Liver (tissue), 9 donors: Measurements from ENCODE around the gene PRM2. TPM values are rescaled to one million over a fixed set of nuclear protein-coding genes. Genes with fewer than 3 reads are reported as not detected.

Experiments
- DNase-seq: peaks from one replicate; pipeline ENCODE4 v3.0.0-alpha.2; 2017; ENCODE audit warnings: low spot score
- H3K27ac ChIP-seq, 2 donors: one replicate each; pipeline ENCODE4 v1.7.0; 2013; ENCODE audit warnings: inconsistent platforms in 2 of 2, low read length in 2 of 2, control low read depth in 1 of 2, low read depth in 1 of 2, mild to moderate bottlenecking in 1 of 2
- H3K27me3 ChIP-seq, 4 donors: one replicate each; pipeline versions ENCODE4 v1.6.1 to v1.7.0; 2013; ENCODE audit warnings: low read length in 3 of 4, inconsistent platforms in 1 of 4, mild to moderate bottlenecking in 1 of 4, moderate library complexity in 1 of 4; ENCODE audit not compliant: control insufficient read depth in 4 of 4, insufficient read depth in 4 of 4
- H3K36me3 ChIP-seq, 4 donors: one replicate each; pipeline versions ENCODE4 v1.6.1 to v1.7.0; 2013; ENCODE audit warnings: low read length in 3 of 4, mild to moderate bottlenecking in 3 of 4, low read depth in 1 of 4, moderate library complexity in 1 of 4; ENCODE audit not compliant: control insufficient read depth in 4 of 4, insufficient read depth in 3 of 4
- H3K4me1 ChIP-seq, 4 donors: one replicate each; pipeline versions ENCODE4 v1.6.1 to v1.7.0; 2013; ENCODE audit warnings: low read length in 3 of 4, mild to moderate bottlenecking in 3 of 4, moderate library complexity in 1 of 4; ENCODE audit not compliant: control insufficient read depth in 4 of 4, insufficient read depth in 4 of 4
- H3K4me3 ChIP-seq, 3 donors: one replicate each; pipeline versions ENCODE4 v1.6.1 to v1.7.0; 2013; ENCODE audit warnings: low read length in 3 of 3, control low read depth in 1 of 3, low read depth in 1 of 3, mild to moderate bottlenecking in 1 of 3
- H3K9ac ChIP-seq, 2 donors: one replicate each; pipeline ENCODE4 v1.7.0; 2013; ENCODE audit warnings: low read length in 2 of 2, mild to moderate bottlenecking in 2 of 2, moderate library complexity in 2 of 2, control low read depth in 1 of 2, low read depth in 1 of 2
- H3K9me3 ChIP-seq, 4 donors: one replicate each; pipeline versions ENCODE4 v1.6.1 to v1.7.0; 2013; ENCODE audit warnings: low read length in 3 of 4; ENCODE audit not compliant: control insufficient read depth in 4 of 4
- ATF3 ChIP-seq: IDR thresholded peaks from 2 replicates; pipeline ENCODE4 v1.6.1; 2016; ENCODE audit warnings: antibody characterized with exemption
- FOXA2 ChIP-seq: IDR thresholded peaks from 2 replicates; pipeline ENCODE4 v1.6.1; 2016; ENCODE audit warnings: antibody characterized with exemption
- HNF4A ChIP-seq, 2 donors: conservative IDR thresholded peaks; 2 replicates each; pipeline ENCODE4 v1.6.1; 2016; ENCODE audit warnings: antibody characterized with exemption in 2 of 2, mild to moderate bottlenecking in 2 of 2
- NR2F2 ChIP-seq: IDR thresholded peaks from 2 replicates; pipeline ENCODE4 v1.6.1; 2016; ENCODE audit warnings: antibody characterized with exemption
- TAF1 ChIP-seq: conservative IDR thresholded peaks from 2 replicates; pipeline ENCODE4 v1.6.1; 2016; ENCODE audit warnings: antibody characterized with exemption, mild to moderate bottlenecking
- WGBS: extraction: QIAGEN DNeasy Blood & Tissue Kit; methylation state at CpG from one replicate; pipeline ENCODE4 v1.1.7; 2013; 5-methylcytosine and 5-hydroxymethylcytosine counted together
- polyA plus RNA-seq, 2 donors: library from polyadenylated mRNA; stranded (reverse) in 1 of 2; unstranded in 1 of 2; fragments of 200-250 nt in 1 of 2; fragments of >200 nt in 1 of 2; fragmentation: Nextera tagmentation in 1 of 2; extraction: Ambion mirVana in 1 of 2; gene quantifications; one replicate each; pipeline versions ENCODE4 v1.2.1 to v1.2.3, GENCODE V29; 2013 to 2015
- total RNA-seq, 2 donors: library from RNA; depleted of rRNA; stranded (reverse); fragments of >200 nt; gene quantifications; one replicate each; pipeline ENCODE4 v1.2.3, GENCODE V29; 2014
- TF ChIP-seq, protein P1 (sequence below): IDR thresholded peaks from 2 replicates; pipeline ENCODE4 v1.6.1; 2016; ENCODE audit warnings: antibody characterized with exemption, mild to moderate bottlenecking
- TF ChIP-seq, protein P2 (sequence below): fragments of 150-350 bp; IDR thresholded peaks from 2 replicates; pipeline ENCODE4 v1.5.1; 2017; ENCODE audit warnings: improper control_type of control experiment, low read depth, low read length; ENCODE audit not compliant: missing input control
- TF ChIP-seq, protein P3 (sequence below): IDR thresholded peaks from 2 replicates; pipeline ENCODE4 v1.6.1; 2016; ENCODE audit warnings: antibody characterized with exemption
- donor health status: healthy.
- donor health status: healthy.
- donor health status: healthy.
- donor health status: healthy.
- donor health status: healthy.

Gene PRM2
- total and polyA plus RNA-seq, 4 donors = not detected

DNA sequence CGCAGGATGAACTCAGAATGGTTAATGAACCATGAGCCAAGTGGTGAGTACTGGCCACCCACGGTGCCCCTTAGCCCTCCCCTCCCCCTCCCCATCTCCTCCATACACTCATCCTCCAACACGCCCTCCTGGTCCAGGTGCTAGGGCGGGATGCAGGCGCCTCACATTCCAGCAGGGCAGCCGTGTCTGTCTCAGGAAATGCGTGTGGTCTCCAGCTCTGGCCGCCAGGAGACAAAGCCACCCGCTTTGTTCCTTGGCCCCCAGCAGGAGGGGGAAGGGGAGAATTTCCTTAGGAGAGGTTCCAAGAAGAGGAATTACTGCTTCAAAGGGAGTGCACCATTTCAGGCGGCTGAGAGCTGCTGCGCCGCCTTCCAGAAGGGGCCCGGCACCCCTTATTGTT, 39.2 kb upstream of the PRM2 start (continued):
- TF ChIP-seq NR2F2 = no peak

DNA sequence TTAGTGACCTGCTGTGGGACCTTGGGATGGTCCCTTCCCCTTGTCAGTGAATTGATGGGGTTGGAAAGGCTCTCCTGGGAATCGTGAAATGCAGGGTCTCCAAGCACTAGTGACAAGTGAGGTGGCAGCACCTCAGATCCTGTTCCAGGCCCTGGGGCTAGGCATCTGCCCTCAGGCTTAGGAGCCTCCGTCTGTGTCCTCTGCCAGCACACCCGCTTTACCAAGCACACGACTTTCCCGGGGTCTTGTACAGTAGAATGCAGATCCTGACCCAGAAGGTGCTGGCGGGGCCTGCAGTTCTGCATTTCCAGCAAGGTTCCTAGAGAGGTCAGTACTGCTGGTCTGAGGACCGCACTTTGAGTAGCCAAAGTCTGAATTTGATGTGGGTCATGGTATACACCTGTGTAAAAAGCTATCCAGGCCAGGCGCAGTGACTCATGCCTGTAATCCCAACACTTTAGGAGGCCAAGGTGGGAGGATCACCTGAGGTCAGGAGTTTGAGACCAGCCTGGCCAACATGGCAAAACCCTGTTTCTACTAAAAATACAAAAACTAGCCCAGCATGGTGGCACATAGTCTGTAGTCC, 38.1 kb upstream of the PRM2 start:
- Histone ChIP-seq H3K36me3 (no peaks in the 10 kb centered on the region), H3K27me3 (no peaks in the 10 kb centered on the region), H3K4me3 (no peak overlapping the region), H3K4me1 (no peaks in the 10 kb centered on the region), H3K27ac (no peak overlapping the region), H3K9ac (no peak overlapping the region), H3K9me3 (no peaks in the 10 kb centered on the region)
- DNase-seq = no peak
- TF ChIP-seq, protein P1, sequence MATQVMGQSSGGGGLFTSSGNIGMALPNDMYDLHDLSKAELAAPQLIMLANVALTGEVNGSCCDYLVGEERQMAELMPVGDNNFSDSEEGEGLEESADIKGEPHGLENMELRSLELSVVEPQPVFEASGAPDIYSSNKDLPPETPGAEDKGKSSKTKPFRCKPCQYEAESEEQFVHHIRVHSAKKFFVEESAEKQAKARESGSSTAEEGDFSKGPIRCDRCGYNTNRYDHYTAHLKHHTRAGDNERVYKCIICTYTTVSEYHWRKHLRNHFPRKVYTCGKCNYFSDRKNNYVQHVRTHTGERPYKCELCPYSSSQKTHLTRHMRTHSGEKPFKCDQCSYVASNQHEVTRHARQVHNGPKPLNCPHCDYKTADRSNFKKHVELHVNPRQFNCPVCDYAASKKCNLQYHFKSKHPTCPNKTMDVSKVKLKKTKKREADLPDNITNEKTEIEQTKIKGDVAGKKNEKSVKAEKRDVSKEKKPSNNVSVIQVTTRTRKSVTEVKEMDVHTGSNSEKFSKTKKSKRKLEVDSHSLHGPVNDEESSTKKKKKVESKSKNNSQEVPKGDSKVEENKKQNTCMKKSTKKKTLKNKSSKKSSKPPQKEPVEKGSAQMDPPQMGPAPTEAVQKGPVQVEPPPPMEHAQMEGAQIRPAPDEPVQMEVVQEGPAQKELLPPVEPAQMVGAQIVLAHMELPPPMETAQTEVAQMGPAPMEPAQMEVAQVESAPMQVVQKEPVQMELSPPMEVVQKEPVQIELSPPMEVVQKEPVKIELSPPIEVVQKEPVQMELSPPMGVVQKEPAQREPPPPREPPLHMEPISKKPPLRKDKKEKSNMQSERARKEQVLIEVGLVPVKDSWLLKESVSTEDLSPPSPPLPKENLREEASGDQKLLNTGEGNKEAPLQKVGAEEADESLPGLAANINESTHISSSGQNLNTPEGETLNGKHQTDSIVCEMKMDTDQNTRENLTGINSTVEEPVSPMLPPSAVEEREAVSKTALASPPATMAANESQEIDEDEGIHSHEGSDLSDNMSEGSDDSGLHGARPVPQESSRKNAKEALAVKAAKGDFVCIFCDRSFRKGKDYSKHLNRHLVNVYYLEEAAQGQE = no peak
- TF ChIP-seq, protein P2, sequence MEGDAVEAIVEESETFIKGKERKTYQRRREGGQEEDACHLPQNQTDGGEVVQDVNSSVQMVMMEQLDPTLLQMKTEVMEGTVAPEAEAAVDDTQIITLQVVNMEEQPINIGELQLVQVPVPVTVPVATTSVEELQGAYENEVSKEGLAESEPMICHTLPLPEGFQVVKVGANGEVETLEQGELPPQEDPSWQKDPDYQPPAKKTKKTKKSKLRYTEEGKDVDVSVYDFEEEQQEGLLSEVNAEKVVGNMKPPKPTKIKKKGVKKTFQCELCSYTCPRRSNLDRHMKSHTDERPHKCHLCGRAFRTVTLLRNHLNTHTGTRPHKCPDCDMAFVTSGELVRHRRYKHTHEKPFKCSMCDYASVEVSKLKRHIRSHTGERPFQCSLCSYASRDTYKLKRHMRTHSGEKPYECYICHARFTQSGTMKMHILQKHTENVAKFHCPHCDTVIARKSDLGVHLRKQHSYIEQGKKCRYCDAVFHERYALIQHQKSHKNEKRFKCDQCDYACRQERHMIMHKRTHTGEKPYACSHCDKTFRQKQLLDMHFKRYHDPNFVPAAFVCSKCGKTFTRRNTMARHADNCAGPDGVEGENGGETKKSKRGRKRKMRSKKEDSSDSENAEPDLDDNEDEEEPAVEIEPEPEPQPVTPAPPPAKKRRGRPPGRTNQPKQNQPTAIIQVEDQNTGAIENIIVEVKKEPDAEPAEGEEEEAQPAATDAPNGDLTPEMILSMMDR = no peak
- TF ChIP-seq HNF4A (conservative IDR thresholded peaks at IDR 0.05) = no peak
- WGBS = 97% methylated on average over 8 of the region's 8 CpGs

DNA sequence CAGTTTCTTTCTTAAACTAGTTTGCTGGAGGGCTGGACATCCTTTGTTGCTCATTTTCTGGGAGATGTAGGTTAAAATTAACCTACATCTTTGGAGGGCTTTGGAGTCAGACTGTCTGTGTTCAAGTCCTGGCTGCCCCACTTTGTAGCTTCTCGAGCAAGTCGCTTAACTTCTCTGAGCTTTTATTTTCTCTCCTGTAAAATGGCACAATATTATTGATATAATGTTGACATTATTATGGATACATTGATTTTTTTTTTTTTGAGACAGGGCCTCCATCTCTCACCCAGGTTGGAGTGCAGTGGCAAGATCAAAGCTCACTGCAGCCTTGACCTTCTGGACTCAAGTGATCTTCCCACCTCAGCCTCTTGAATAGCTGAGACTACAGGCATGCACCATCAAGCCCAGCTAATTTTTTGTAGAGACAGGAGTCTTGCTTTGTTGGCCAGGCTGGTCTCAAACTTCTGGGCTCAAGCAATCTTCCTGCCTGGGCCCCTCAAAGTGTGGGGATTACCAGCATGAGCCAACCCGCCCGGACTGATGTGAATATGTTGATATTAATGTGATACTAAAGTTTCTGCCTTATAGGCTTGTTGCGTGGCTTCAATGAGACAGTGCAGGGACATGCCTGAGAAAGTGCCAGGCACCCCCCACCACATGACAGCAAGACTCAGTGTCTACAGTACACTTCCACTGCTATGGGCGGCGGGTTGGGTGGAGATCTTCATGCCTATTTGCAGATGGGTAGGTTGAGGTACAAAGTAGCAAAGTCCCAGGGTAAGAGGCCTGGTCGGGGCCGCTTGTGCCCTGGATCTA, 37.4 kb upstream of the PRM2 start:
- no peak overlapping the region for H3K27ac ChIP-seq
- H3K36me3 ChIP-seq = no peaks in the 10 kb centered on the region
- 97% methylated on average over 9 of the region's 9 CpGs for WGBS
- H3K9me3 ChIP-seq = no peaks in the 10 kb centered on the region
- no peak overlapping the region for H3K9ac ChIP-seq
- no peak for DNase-seq
- H3K27me3 ChIP-seq = no peaks in the 10 kb centered on the region
- TF ChIP-seq, protein P3, sequence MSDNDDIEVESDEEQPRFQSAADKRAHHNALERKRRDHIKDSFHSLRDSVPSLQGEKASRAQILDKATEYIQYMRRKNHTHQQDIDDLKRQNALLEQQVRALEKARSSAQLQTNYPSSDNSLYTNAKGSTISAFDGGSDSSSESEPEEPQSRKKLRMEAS = no peak
- no peak for TF ChIP-seq HNF4A (conservative IDR thresholded peaks at IDR 0.05)
- no peak for TF ChIP-seq ATF3
- no peak for TF ChIP-seq TAF1
- TF ChIP-seq FOXA2 = no peak
- H3K4me3 ChIP-seq = no peak overlapping the region
- no peaks in the 10 kb centered on the region for H3K4me1 ChIP-seq
